CD8-positive, alpha-beta memory T cell (primary cell): ENCODE measurements around the gene SHMT2. TPM values are rescaled to one million over a fixed set of nuclear protein-coding genes. Genes with fewer than 3 reads are reported as not detected.

Source experiments
- CTCF ChIA-PET: fragments of 350-600 bp; sonication (Branson Sonifier 250); formaldehyde crosslinking; loops from one replicate; lab custom pipeline; 2021; ENCODE audit warnings: antibody characterized with exemption; lab: Charles Lee
- POLR2A ChIA-PET: fragments of 350-600 bp; sonication (Branson Sonifier 250); formaldehyde crosslinking; loops from one replicate; lab custom pipeline; 2021; ENCODE audit warnings: antibody characterized with exemption; lab: Charles Lee
- DNase-seq, 5 donors: peaks; one replicate each; pipeline versions ENCODE4 v3.0.0 to v3.0.0-alpha.2; 2020 to 2022; ENCODE audit warnings: mixed read lengths in 1 of 5
- H3K27ac ChIP-seq: one replicate; pipeline ENCODE4 v1.7.0; 2013; ENCODE audit warnings: low read depth, mild to moderate bottlenecking, low read length, moderate library complexity
- H3K27me3 ChIP-seq: 2 replicates; pipeline ENCODE4 v1.7.0; 2013; ENCODE audit warnings: low read length, mild to moderate bottlenecking; ENCODE audit not compliant: insufficient read depth, poor library complexity, severe bottlenecking
- H3K36me3 ChIP-seq: 2 replicates; pipeline ENCODE4 v1.7.0; 2013; ENCODE audit warnings: mild to moderate bottlenecking, low read length, moderate library complexity; ENCODE audit not compliant: insufficient read depth
- H3K4me1 ChIP-seq: 2 replicates; pipeline ENCODE4 v1.7.0; 2013; ENCODE audit warnings: mild to moderate bottlenecking, low read length, moderate library complexity; ENCODE audit not compliant: insufficient read depth
- H3K4me3 ChIP-seq: 2 replicates; pipeline ENCODE4 v1.7.0; 2013; ENCODE audit warnings: mild to moderate bottlenecking, low read length
- H3K9me3 ChIP-seq: 2 replicates; pipeline ENCODE4 v1.7.0; 2013; ENCODE audit warnings: mild to moderate bottlenecking, low read length
- H3K27ac Mint-ChIP-seq, 8 donors: one replicate each; pipeline ENCODE4 v1.8.0; 2020 to 2021; ENCODE audit warnings: mixed read lengths in 8 of 8, mild to moderate bottlenecking in 6 of 8, inconsistent platforms in 3 of 8, moderate library complexity in 3 of 8
- H3K27me3 Mint-ChIP-seq, 2 donors: one replicate each; pipeline ENCODE4 v1.8.0; 2020 to 2021; ENCODE audit warnings: mixed read lengths in 2 of 2, mild to moderate bottlenecking in 1 of 2, moderate library complexity in 1 of 2
- H3K36me3 Mint-ChIP-seq, 3 donors: one replicate each; pipeline ENCODE4 v1.8.0; 2020 to 2021; ENCODE audit warnings: mixed read lengths in 3 of 3, inconsistent platforms in 1 of 3, mild to moderate bottlenecking in 1 of 3
- H3K4me1 Mint-ChIP-seq, 3 donors: one replicate each; pipeline ENCODE4 v1.8.0; 2020 to 2021; ENCODE audit warnings: mixed read lengths in 3 of 3, inconsistent platforms in 1 of 3, mild to moderate bottlenecking in 1 of 3
- H3K4me3 Mint-ChIP-seq, 7 donors: one replicate each; pipeline ENCODE4 v1.8.0; 2020 to 2021; ENCODE audit warnings: mixed read lengths in 7 of 7, mild to moderate bottlenecking in 6 of 7, moderate library complexity in 4 of 7, inconsistent platforms in 2 of 7
- H3K9me3 Mint-ChIP-seq, 5 donors: one replicate each; pipeline ENCODE4 v1.8.0; 2020 to 2022; ENCODE audit warnings: mixed read lengths in 5 of 5, mild to moderate bottlenecking in 3 of 5, moderate library complexity in 2 of 5, inconsistent platforms in 1 of 5
- polyA plus RNA-seq: library from polyadenylated mRNA; unstranded; fragments of 300-500 nt; fragmentation: Illumina TruSeq; gene quantifications from one replicate; pipeline ENCODE4 v1.2.3, GENCODE V29; 2021
- total RNA-seq, 2 experiments: library from RNA; stranded (reverse); gene quantifications; one replicate each; pipeline ENCODE4 v1.2.3, GENCODE V29; 2021

Gene SHMT2
- total and polyA plus RNA-seq, 3 experiments from 2014 or later: 34.7 to 352 (median 349) TPM

DNA sequence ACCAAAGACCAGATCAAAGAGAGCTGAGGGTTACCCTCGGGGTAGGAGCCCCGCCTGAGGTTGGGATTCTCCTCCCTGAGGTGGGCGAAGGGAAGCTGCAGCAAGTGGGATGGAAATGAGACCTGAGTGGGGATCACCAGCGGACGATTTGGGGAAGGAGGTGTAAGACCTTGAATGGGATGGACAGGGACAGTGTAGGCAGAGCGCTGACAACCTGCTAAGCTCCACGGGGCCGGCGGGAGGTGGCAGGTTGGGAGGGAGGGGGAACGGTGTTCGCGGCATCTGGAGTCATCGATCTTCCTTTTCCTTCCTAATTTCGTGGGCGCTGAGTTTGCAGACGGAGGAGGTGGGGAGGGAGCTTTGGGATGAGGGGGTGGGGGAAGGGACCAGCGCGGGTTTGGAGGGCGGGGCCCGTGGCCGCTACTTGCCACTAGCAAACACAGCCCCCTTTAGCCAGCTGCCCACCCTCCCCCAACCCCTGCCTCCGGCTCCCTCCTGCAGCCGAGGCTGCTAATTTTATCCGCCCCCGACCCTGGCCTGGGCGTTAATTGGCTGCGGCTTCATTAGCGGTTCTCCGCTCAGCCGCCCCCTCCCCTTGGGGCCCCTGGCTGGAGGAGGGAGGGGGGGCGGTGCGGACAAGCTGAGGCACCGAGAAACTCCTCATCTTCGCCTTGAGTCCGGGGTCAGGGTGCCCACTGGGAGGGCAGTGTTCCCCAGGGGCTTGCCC, 2.8 kb upstream of the SHMT2 start:
- H3K4me3 ChIP-seq: no peak overlapping the region
- H3K36me3 ChIP-seq: no peaks in the 10 kb centered on the region
- POLR2A ChIA-PET: interaction anchor here (0.9 kb wide), 1 partner anchor 14 kb away, joined by 5 read pairs; no protein-coding TSS in a partner anchor
- Mint-ChIP-seq H3K27ac (peak overlapping the region in 2 of 8 donors; percentile 21 to 52), H3K9me3 (peaks cover 0 to 1% (median 0%) of the 10 kb centered on the region in 5 donors), H3K36me3 (peaks cover 0 to 8% (median 3%) of the 10 kb centered on the region in 3 donors), H3K4me3 (peak overlapping the region in 2 of 7 donors; percentile 22 to 65), H3K27me3 (peaks cover 37 to 57% of the 10 kb centered on the region in 2 donors), H3K4me1 (peaks cover 46 to 77% (median 66%) of the 10 kb centered on the region in 3 donors)
- H3K4me1 ChIP-seq: peaks cover 61% of the 10 kb centered on the region
- H3K9me3 ChIP-seq: no peaks in the 10 kb centered on the region
- H3K27me3 ChIP-seq: peaks cover 50% of the 10 kb centered on the region
- no peak overlapping the region for H3K27ac ChIP-seq
- peak in 1 of 5 donors; percentile 10 for DNase-seq
- CTCF ChIA-PET: interaction anchor here (3.2 to 13.7 kb wide), 2 partner anchors 12 to 14 kb away, joined by 28 to 274 read pairs; a partner anchor contains a TSS

- DNase-seq: no peak
- Mint-ChIP-seq H3K4me3 (peak overlapping the region in 1 of 7 donors; percentile 0), H3K4me1 (peaks cover 43 to 69% (median 61%) of the 10 kb centered on the region in 3 donors), H3K36me3 (peaks cover 0 to 16% (median 5%) of the 10 kb centered on the region in 3 donors), H3K27ac (peak overlapping the region in 1 of 8 donors; percentile 21), H3K27me3 (peaks cover 30 to 50% of the 10 kb centered on the region in 2 donors), H3K9me3 (peaks cover 0 to 1% (median 0%) of the 10 kb centered on the region in 5 donors)
- ChIA-PET POLR2A (no interaction called here), CTCF (interaction anchor here (3.2 to 13.7 kb wide), 2 partner anchors 13 to 14 kb away, joined by 28 to 274 read pairs; a partner anchor contains a TSS)
- Histone ChIP-seq H3K9me3 (no peaks in the 10 kb centered on the region), H3K27ac (no peak overlapping the region), H3K4me3 (no peak overlapping the region), H3K27me3 (peaks cover 43% of the 10 kb centered on the region), H3K36me3 (peaks cover 4% of the 10 kb centered on the region), H3K4me1 (peaks cover 57% of the 10 kb centered on the region)
Measured at GRCh38 chr12:57227315-57228115, 2.0 kb upstream of the SHMT2 start.

- Mint-ChIP-seq H3K27ac (peak overlapping the region; percentile 45 to 94 (median 91)), H3K4me1 (peaks cover 32 to 58% (median 51%) of the 10 kb centered on the region in 3 donors), H3K4me3 (peak overlapping the region; percentile 89 to 97 (median 95)), H3K27me3 (peaks cover 18 to 34% of the 10 kb centered on the region in 2 donors), H3K9me3 (peaks cover 0 to 1% (median 0%) of the 10 kb centered on the region in 5 donors), H3K36me3 (peaks cover 7 to 32% (median 10%) of the 10 kb centered on the region in 3 donors)
- Histone ChIP-seq H3K27ac (peak overlapping the region; percentile 62), H3K9me3 (no peaks in the 10 kb centered on the region), H3K4me1 (peaks cover 40% of the 10 kb centered on the region), H3K27me3 (peaks cover 27% of the 10 kb centered on the region), H3K4me3 (peak overlapping the region; percentile 84), H3K36me3 (peaks cover 21% of the 10 kb centered on the region)
- CTCF ChIA-PET: interaction anchor here (1.0 to 13.7 kb wide), 5 partner anchors 11 to 593 kb away, joined by 3 to 274 read pairs (median 16); partner anchors contain the start of gene NXPH4
- no peak for DNase-seq
- POLR2A ChIA-PET: interaction anchor here (1.0 to 1.2 kb wide), 2 partner anchors 9 to 12 kb away, joined by 6 to 8 read pairs; no protein-coding TSS in a partner anchor
Measured at GRCh38 chr12:57229046-57229633, 371 bp upstream of the SHMT2 start.

DNA sequence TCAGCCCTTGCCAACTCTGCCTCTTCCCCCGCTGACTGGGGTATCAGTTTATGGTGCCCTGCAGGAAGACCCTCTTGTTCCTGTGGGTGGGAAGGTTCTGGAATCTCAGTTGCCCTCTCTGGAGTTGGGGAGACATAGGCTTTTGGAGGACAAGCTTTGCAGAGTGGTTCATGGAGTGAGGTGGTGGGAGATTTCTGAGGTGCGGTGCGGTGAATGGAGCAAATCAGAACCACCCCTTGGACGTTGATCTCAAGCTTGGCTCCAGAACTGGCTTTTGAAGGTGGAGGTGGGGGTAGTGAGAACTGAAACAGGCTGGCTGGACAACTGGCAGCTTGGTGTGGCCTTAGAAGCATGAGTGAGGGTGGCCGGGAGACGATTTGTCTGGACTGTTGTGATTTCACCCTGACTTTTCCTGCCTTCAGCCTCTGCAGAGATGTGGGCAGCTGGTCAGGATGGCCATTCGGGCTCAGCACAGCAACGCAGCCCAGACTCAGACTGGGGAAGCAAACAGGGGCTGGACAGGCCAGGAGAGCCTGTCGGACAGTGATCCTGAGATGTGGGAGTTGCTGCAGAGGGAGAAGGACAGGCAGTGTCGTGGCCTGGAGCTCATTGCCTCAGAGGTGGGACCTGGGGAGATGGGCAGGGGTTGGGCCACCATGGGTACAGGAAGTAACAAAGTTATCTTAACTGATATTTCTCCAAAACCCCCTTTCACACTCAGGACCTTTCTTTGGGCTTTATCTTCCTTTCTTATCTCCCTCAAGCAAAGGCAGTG, 1.1 kb downstream of the SHMT2 start:
- peaks cover 13 to 41% (median 16%) of the 10 kb centered on the region in 3 donors for H3K36me3 Mint-ChIP-seq
- CTCF ChIA-PET: interaction anchor here (0.9 to 13.7 kb wide), 4 partner anchors 9 to 16 kb away, joined by 3 to 274 read pairs (median 10); partner anchors contain the start of gene NXPH4
- H3K27me3 ChIP-seq: peaks cover 12% of the 10 kb centered on the region
- H3K27ac Mint-ChIP-seq: peak overlapping the region in 5 of 8 donors; percentile 36 to 94 (median 76)
- H3K9me3 ChIP-seq: no peaks in the 10 kb centered on the region
- H3K27me3 Mint-ChIP-seq: peaks cover 15 to 19% of the 10 kb centered on the region in 2 donors
- peaks cover 21% of the 10 kb centered on the region for H3K36me3 ChIP-seq
- POLR2A ChIA-PET: no interaction called here
- peak overlapping the region; percentile 84 for H3K4me3 ChIP-seq
- peaks cover 30 to 50% (median 45%) of the 10 kb centered on the region in 3 donors for H3K4me1 Mint-ChIP-seq
- peak overlapping the region; percentile 62 for H3K27ac ChIP-seq
- peak overlapping the region; percentile 89 to 97 (median 95) for H3K4me3 Mint-ChIP-seq
- no peak for DNase-seq
- H3K4me1 ChIP-seq: peaks cover 29% of the 10 kb centered on the region
- peaks cover 0 to 1% (median 0%) of the 10 kb centered on the region in 5 donors for H3K9me3 Mint-ChIP-seq

GRCh38 chr12:57231276-57232021, 1.9 kb downstream of the SHMT2 start:
- CTCF ChIA-PET: interaction anchor here (0.9 to 13.7 kb wide), 4 partner anchors 10 to 18 kb away, joined by 3 to 274 read pairs (median 15); a partner anchor contains a TSS

GRCh38 chr12:57232156-57232756, 2.7 kb downstream of the SHMT2 start:
- H3K27me3 Mint-ChIP-seq: peaks cover 15 to 20% of the 10 kb centered on the region in 2 donors
- H3K4me1 Mint-ChIP-seq: peaks cover 28 to 49% (median 49%) of the 10 kb centered on the region in 3 donors
- no peak overlapping the region for H3K27ac ChIP-seq
- no peak overlapping the region for H3K27ac Mint-ChIP-seq
- ChIA-PET CTCF (interaction anchor here (1.1 to 13.7 kb wide), 3 partner anchors 9 to 18 kb away, joined by 3 to 274 read pairs (median 26); a partner anchor contains a TSS), POLR2A (interaction anchor here (0.5 kb wide), 1 partner anchor 1545 kb away, joined by 10 read pairs; no protein-coding TSS in a partner anchor)
- no peak overlapping the region for H3K4me3 ChIP-seq
- H3K9me3 ChIP-seq: no peaks in the 10 kb centered on the region
- H3K36me3 ChIP-seq: peaks cover 21% of the 10 kb centered on the region
- DNase-seq: no peak
- peaks cover 35% of the 10 kb centered on the region for H3K4me1 ChIP-seq
- H3K27me3 ChIP-seq: peaks cover 9% of the 10 kb centered on the region
- peaks cover 13 to 41% (median 16%) of the 10 kb centered on the region in 3 donors for H3K36me3 Mint-ChIP-seq
- H3K9me3 Mint-ChIP-seq: peaks cover 0 to 1% (median 0%) of the 10 kb centered on the region in 5 donors
- peak overlapping the region in 3 of 7 donors; percentile 15 to 30 (median 18) for H3K4me3 Mint-ChIP-seq

More at GRCh38 chr12:57231276-57232021, 1.9 kb downstream of the SHMT2 start:
- peak overlapping the region; percentile 62 for H3K27ac ChIP-seq
- POLR2A ChIA-PET: interaction anchor here (0.5 kb wide), 1 partner anchor 1544 kb away, joined by 10 read pairs; no protein-coding TSS in a partner anchor
- no peak overlapping the region for H3K27ac Mint-ChIP-seq
- H3K4me1 ChIP-seq: peaks cover 27% of the 10 kb centered on the region
- H3K27me3 ChIP-seq: peaks cover 4% of the 10 kb centered on the region
- H3K9me3 Mint-ChIP-seq: peaks cover 0 to 1% (median 0%) of the 10 kb centered on the region in 5 donors
- H3K36me3 ChIP-seq: peaks cover 21% of the 10 kb centered on the region
- H3K4me3 ChIP-seq: no peak overlapping the region
- H3K9me3 ChIP-seq: no peaks in the 10 kb centered on the region
- DNase-seq: no peak
- H3K4me1 Mint-ChIP-seq: peaks cover 26 to 46% (median 45%) of the 10 kb centered on the region in 3 donors
- H3K36me3 Mint-ChIP-seq: peaks cover 13 to 41% (median 16%) of the 10 kb centered on the region in 3 donors
- peak overlapping the region in 6 of 7 donors; percentile 89 to 97 (median 94) for H3K4me3 Mint-ChIP-seq
- peaks cover 11 to 17% of the 10 kb centered on the region in 2 donors for H3K27me3 Mint-ChIP-seq
